ENCODE results near the gene OPN3.

DNA sequence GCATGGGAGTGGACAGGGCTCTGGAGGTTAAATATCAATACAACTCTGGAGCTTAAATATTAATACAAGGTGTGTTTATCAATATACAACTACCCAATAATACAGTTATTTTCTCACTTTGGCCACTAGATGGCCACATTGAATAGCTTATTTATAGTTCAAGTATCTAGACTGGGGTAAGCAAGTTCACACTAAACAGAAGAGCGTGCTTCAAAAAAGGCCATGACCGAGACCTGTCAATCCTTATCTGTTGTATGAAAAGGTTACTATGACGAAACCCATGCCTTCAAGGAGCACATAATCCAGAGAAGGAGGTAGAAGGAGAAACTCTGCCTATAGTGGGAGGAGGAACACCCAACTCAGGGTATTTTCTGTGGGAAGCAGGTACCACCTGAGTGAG, 29.1 kb downstream of the OPN3 start:
- no peak for TF ChIP-seq POLR2A (IDR thresholded peaks at IDR 0.05)
- TF ChIP-seq, protein P1, sequence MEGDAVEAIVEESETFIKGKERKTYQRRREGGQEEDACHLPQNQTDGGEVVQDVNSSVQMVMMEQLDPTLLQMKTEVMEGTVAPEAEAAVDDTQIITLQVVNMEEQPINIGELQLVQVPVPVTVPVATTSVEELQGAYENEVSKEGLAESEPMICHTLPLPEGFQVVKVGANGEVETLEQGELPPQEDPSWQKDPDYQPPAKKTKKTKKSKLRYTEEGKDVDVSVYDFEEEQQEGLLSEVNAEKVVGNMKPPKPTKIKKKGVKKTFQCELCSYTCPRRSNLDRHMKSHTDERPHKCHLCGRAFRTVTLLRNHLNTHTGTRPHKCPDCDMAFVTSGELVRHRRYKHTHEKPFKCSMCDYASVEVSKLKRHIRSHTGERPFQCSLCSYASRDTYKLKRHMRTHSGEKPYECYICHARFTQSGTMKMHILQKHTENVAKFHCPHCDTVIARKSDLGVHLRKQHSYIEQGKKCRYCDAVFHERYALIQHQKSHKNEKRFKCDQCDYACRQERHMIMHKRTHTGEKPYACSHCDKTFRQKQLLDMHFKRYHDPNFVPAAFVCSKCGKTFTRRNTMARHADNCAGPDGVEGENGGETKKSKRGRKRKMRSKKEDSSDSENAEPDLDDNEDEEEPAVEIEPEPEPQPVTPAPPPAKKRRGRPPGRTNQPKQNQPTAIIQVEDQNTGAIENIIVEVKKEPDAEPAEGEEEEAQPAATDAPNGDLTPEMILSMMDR (IDR thresholded peaks at IDR 0.05): peak; percentile 34 to 79 (median 70)
- no peak for TF ChIP-seq EP300 (IDR thresholded peaks at IDR 0.05)
- TF ChIP-seq POLR2AphosphoS5 (IDR thresholded peaks at IDR 0.05): no peak

All from upper lobe of left lung (tissue), 4 donors.